Activated naive CD4-positive, alpha-beta T cell treated with Interleukin-2 at 50 U/mL for 16 hours (primary cell): ENCODE data around the gene DNASE2.
A peak's percentile ranks its signal among the peaks of the same experiment; 100 is the strongest.
"Not testable (repeated sequence)": the region's sequence is repeated elsewhere in the genome, so short reads cannot be mapped to it uniquely, and the experiment has no call there.

Source experiments
- DNase-seq: peaks from one replicate; pipeline ENCODE4 v3.0.0-alpha.2; 2020

Gene DNASE2

GRCh38 chr19:12881172-12881808 is at the start of gene DNASE2:
Gene DNASE2, minus strand, starts transcription at chr19:12881449. Its CDS starts 74 bp downstream, at chr19:12881375.
- peak; percentile 91 for DNase-seq

GRCh38 chr19:12930002-12930645 is 48.9 kb upstream of the DNASE2 start:
- no peak for DNase-seq

GRCh38 chr19:12924621-12925310 is 43.5 kb upstream of the DNASE2 start:
- DNase-seq: no peak

GRCh38 chr19:12922959-12923358 is 41.7 kb upstream of the DNASE2 start:
- DNase-seq: no peak

GRCh38 chr19:12921047-12921446 is 39.8 kb upstream of the DNASE2 start:
- no peak for DNase-seq

- no peak for DNase-seq
Observed at GRCh38 chr19:12918253-12918652, 37.0 kb upstream of the DNASE2 start.

- DNase-seq: not testable (repeated sequence)
Observed at GRCh38 chr19:12915860-12916259, 34.6 kb upstream of the DNASE2 start.

- peak; percentile 42 for DNase-seq
Observed at GRCh38 chr19:12913851-12914690, 32.8 kb upstream of the DNASE2 start.

- DNase-seq: no peak
Observed at GRCh38 chr19:12913011-12913561, 31.8 kb upstream of the DNASE2 start.

- DNase-seq: no peak
Observed at GRCh38 chr19:12912571-12912970, 31.3 kb upstream of the DNASE2 start.

- DNase-seq: no peak
Observed at GRCh38 chr19:12907166-12907565, 25.9 kb upstream of the DNASE2 start.

GRCh38 chr19:12899891-12900518 is 18.8 kb upstream of the DNASE2 start:
- DNase-seq: no peak

GRCh38 chr19:12896460-12896859 is 15.2 kb upstream of the DNASE2 start:
- no peak for DNase-seq

GRCh38 chr19:12893582-12893981 is 12.3 kb upstream of the DNASE2 start:
- DNase-seq: no peak

GRCh38 chr19:12891553-12892021 is 10.3 kb upstream of the DNASE2 start:
- DNase-seq: no peak

GRCh38 chr19:12890787-12891552 is 9.7 kb upstream of the DNASE2 start, which contains the start of gene GCDH:
Gene GCDH, plus strand, starts transcription at chr19:12891160. Its CDS starts 145 bp downstream, at chr19:12891305.
- peak; percentile 96 for DNase-seq

GRCh38 chr19:12890299-12890786 is 9.1 kb upstream of the DNASE2 start:
- not testable (repeated sequence) for DNase-seq

- no peak for DNase-seq
Observed at GRCh38 chr19:12888006-12888603, 6.9 kb upstream of the DNASE2 start.

- DNase-seq: no peak
Observed at GRCh38 chr19:12886969-12887747, 5.9 kb upstream of the DNASE2 start, which contains the start of gene KLF1. Gene KLF1, minus strand, starts transcription at chr19:12887201. Its CDS starts 61 bp downstream, at chr19:12887140.

GRCh38 chr19:12886651-12886968 is 5.4 kb upstream of the DNASE2 start:
- no peak for DNase-seq
